ENCODE measurements around the gene RIMS1. TPM values are rescaled to one million over a fixed set of nuclear protein-coding genes. Genes with fewer than 3 reads are reported as not detected.

Gene RIMS1
- total RNA-seq, 2 donors from 2014 or later, result 3.5 to 5.7 TPM

DNA sequence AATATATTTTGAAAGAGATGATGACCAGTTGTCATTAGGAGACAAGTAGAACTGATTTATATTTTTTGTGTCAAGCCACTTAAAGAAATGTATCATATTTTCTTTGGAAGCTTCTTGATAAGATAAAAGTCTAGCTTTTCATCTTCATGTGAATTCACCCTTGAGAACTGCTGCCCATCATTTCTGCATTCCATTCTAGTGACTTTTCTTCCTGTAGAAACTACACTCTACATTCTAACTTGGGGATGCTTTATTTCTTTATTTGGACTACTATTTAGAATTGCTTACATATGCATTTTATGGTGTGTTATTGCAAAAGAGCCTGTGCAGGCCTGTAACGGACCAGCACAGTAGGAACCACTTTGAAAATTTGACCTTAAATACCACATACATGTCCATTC, 400.6 kb downstream of the RIMS1 start:
- no peak overlapping the region for H3K4me3 ChIP-seq
- DNase-seq (ENCODE audit: low spot score), result no peak
- no peak for ATAC-seq (ENCODE audit: insufficient number of reproducible peaks, low FRiP score, low read depth)
- no peaks in the 10 kb centered on the region for H3K9me3 ChIP-seq
- H3K4me1 ChIP-seq (ENCODE audit: control insufficient read depth in 1 of 2, low read depth in 2 of 2), result no peaks in the 10 kb centered on the region
- TF ChIP-seq, protein P1, sequence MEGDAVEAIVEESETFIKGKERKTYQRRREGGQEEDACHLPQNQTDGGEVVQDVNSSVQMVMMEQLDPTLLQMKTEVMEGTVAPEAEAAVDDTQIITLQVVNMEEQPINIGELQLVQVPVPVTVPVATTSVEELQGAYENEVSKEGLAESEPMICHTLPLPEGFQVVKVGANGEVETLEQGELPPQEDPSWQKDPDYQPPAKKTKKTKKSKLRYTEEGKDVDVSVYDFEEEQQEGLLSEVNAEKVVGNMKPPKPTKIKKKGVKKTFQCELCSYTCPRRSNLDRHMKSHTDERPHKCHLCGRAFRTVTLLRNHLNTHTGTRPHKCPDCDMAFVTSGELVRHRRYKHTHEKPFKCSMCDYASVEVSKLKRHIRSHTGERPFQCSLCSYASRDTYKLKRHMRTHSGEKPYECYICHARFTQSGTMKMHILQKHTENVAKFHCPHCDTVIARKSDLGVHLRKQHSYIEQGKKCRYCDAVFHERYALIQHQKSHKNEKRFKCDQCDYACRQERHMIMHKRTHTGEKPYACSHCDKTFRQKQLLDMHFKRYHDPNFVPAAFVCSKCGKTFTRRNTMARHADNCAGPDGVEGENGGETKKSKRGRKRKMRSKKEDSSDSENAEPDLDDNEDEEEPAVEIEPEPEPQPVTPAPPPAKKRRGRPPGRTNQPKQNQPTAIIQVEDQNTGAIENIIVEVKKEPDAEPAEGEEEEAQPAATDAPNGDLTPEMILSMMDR (IDR thresholded peaks at IDR 0.05), result no peak
- no peaks in the 10 kb centered on the region for H3K36me3 ChIP-seq
- H3K27ac ChIP-seq, result no peak overlapping the region
- no peaks in the 10 kb centered on the region for H3K27me3 ChIP-seq (replicated peaks; ENCODE audit: insufficient read depth)

DNA sequence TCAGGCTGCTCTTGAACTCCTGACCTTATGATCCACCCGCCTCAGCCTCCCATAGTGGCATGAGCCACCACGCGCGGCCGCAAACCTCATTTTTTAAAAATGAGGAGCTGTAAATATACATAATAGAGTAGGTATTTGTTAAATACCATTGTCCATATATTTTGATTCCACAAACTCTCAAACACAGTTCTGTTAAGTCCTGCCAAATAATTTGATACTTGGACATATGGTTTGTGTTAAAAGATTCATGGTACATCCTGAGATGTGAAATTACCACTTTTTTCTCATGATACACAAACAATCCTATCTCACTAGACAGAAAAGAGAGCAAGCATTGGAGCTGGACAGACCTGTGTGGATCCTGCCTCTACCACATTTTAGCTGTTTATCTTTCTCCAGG, 401.5 kb downstream of the RIMS1 start:
- Histone ChIP-seq H3K4me1 (ENCODE audit: control insufficient read depth in 1 of 2, low read depth in 2 of 2) (no peaks in the 10 kb centered on the region), H3K4me3 (no peak overlapping the region), H3K27ac (no peak overlapping the region), H3K36me3 (no peaks in the 10 kb centered on the region), H3K27me3 (replicated peaks; ENCODE audit: insufficient read depth) (no peaks in the 10 kb centered on the region), H3K9me3 (no peaks in the 10 kb centered on the region)
- ATAC-seq (ENCODE audit: insufficient number of reproducible peaks, low FRiP score, low read depth) (no peak), DNase-seq (ENCODE audit: low spot score) (no peak)
- TF ChIP-seq, protein P1 (IDR thresholded peaks at IDR 0.05), result no peak

DNA sequence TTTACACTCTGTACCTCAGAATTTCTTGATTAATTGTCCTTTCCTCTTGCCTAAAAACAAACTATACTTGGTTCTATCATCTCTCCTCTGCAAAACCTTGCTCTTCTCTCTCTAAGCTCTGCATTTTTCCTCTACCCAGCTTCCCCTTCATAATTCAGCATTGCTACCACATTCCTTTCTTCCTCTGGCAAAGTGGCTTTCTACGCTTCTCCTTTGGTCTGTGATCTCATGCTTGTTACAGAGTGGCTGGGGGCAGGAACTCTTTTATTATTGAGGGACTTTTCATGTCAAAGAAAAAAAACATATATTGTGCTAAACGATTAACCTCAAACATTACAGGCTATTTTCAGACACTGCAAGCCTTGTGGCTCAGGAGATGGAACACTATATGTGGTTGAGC, 402.2 kb downstream of the RIMS1 start:
- H3K27ac ChIP-seq, result no peak overlapping the region
- no peak overlapping the region for H3K4me3 ChIP-seq
- no peak for DNase-seq (ENCODE audit: low spot score)
- H3K27me3 ChIP-seq (replicated peaks; ENCODE audit: insufficient read depth), result no peaks in the 10 kb centered on the region
- no peak for ATAC-seq (ENCODE audit: insufficient number of reproducible peaks, low FRiP score, low read depth)
- no peaks in the 10 kb centered on the region for H3K36me3 ChIP-seq
- TF ChIP-seq, protein P1 (IDR thresholded peaks at IDR 0.05), result no peak
- H3K4me1 ChIP-seq (ENCODE audit: control insufficient read depth in 1 of 2, low read depth in 2 of 2), result no peaks in the 10 kb centered on the region
- no peaks in the 10 kb centered on the region for H3K9me3 ChIP-seq

DNA sequence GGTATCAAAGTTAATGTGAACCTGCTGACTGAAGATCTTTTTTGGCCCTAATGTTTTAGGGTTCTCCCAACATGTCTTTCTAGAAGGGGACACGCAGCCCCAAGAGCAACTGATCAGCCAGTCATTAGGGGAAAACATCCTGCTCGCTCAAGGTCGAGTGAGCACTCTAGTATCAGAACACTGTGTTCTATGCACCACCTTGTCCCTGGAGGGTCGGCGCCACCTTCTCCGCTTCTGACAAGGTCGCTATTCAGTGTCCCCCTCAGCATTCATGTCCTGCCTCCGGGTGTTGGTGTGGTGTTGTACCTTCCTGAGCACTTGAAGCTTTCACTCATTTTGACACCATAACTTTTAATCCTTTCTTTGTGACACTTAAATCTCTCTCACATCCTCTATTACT, 404.3 kb downstream of the RIMS1 start:
- Histone ChIP-seq H3K4me3 (no peak overlapping the region), H3K36me3 (no peaks in the 10 kb centered on the region), H3K4me1 (ENCODE audit: control insufficient read depth in 1 of 2, low read depth in 2 of 2) (no peaks in the 10 kb centered on the region), H3K27me3 (replicated peaks; ENCODE audit: insufficient read depth) (no peaks in the 10 kb centered on the region), H3K9me3 (no peaks in the 10 kb centered on the region), H3K27ac (no peak overlapping the region)
- TF ChIP-seq, protein P1 (IDR thresholded peaks at IDR 0.05), result no peak
- no peak for ATAC-seq (ENCODE audit: insufficient number of reproducible peaks, low FRiP score, low read depth)
- DNase-seq (ENCODE audit: low spot score), result no peak

DNA sequence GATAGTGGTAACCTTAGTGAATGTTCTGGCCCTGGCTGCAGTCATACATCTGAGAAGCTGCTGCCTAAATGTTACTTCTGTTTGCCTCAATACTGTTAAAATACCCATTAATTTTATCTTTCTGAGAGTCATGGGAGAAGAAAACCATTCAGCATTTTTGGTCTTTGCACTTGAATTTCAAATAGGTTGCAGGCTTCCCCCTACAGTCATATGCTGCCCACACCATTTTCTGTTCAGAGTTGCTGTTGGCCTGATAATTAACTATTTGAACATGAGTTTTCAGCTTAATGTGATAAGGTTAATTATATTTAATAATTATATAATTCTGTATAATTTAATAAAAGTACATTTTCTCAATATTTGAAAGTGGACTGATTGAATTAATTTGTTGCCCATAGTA, 410.0 kb downstream of the RIMS1 start:
- H3K4me3 ChIP-seq, result no peak overlapping the region
- no peaks in the 10 kb centered on the region for H3K9me3 ChIP-seq
- H3K36me3 ChIP-seq, result no peaks in the 10 kb centered on the region
- no peaks in the 10 kb centered on the region for H3K4me1 ChIP-seq (ENCODE audit: control insufficient read depth in 1 of 2, low read depth in 2 of 2)
- no peaks in the 10 kb centered on the region for H3K27me3 ChIP-seq (replicated peaks; ENCODE audit: insufficient read depth)
- no peak overlapping the region for H3K27ac ChIP-seq
- ATAC-seq (ENCODE audit: insufficient number of reproducible peaks, low FRiP score, low read depth) (no peak), DNase-seq (ENCODE audit: low spot score) (no peak)
- TF ChIP-seq, protein P1 (IDR thresholded peaks at IDR 0.05), result no peak
